HepG2 (cell line): Measurements from ENCODE around the gene IRS1. TPM values are rescaled to one million over a fixed set of nuclear protein-coding genes. Genes with fewer than 3 reads are reported as not detected.

ENCODE experiments used
- ATRX ChIP-seq: sonication (generic); formaldehyde crosslinking; IDR thresholded peaks from 2 replicates; pipeline ENCODE4 v1.4.0; 2020; ENCODE audit warnings: missing genetic modification reagents, borderline replicate concordance
- CENPT ChIP-seq: sonication (generic); formaldehyde crosslinking; IDR thresholded peaks from 2 replicates; pipeline ENCODE4 v1.8.0; 2022; ENCODE audit warnings: low read depth, mild to moderate bottlenecking, moderate library complexity, missing genetic modification reagents
- DR1 ChIP-seq: sonication (generic); formaldehyde crosslinking; IDR thresholded peaks from 2 replicates; pipeline ENCODE4 v1.8.0; 2021; ENCODE audit warnings: mild to moderate bottlenecking, missing genetic modification reagents, inconsistent platforms
- HOXA7 ChIP-seq: sonication (generic); formaldehyde crosslinking; IDR thresholded peaks from 2 replicates; pipeline ENCODE4 v1.8.1; 2022; ENCODE audit warnings: mild to moderate bottlenecking, missing genetic modification reagents, moderate library complexity
- MED1 ChIP-seq: sonication (generic); formaldehyde crosslinking; IDR thresholded peaks from 2 replicates; pipeline ENCODE4 v1.4.0; 2020; ENCODE audit warnings: missing genetic modification reagents
- NFE2L1 ChIP-seq: sonication (generic); formaldehyde crosslinking; IDR thresholded peaks from 2 replicates; pipeline ENCODE4 v1.4.0; 2020; ENCODE audit warnings: missing genetic modification reagents, mild to moderate bottlenecking, borderline replicate concordance
- RFX3 ChIP-seq: IDR thresholded peaks from 2 replicates; pipeline ENCODE4 v1.6.1; 2016; ENCODE audit warnings: missing biosample characterization, missing genetic modification reagents
- SKI ChIP-seq: fragments of 450-650 bp; IDR thresholded peaks from one replicate; pipeline ENCODE4 v1.6.1; 2018; ENCODE audit warnings: mild to moderate bottlenecking; ENCODE audit not compliant: partially characterized antibody
- SP1 ChIP-seq, 2 experiments: fragments of 450-650 bp in 1 of 2; sonication (generic) in 1 of 2; formaldehyde crosslinking in 1 of 2; IDR thresholded peaks; 2 replicates each; pipeline versions ENCODE4 v1.4.0 to v1.6.1; 2016 to 2020; ENCODE audit warnings: missing genetic modification reagents in 1 of 2
- ZBTB20 ChIP-seq: sonication (generic); formaldehyde crosslinking; IDR thresholded peaks from 2 replicates; pipeline ENCODE4 v1.8.1; 2023; ENCODE audit warnings: missing genetic modification reagents, low read depth, mild to moderate bottlenecking, borderline replicate concordance
- ZFP37 ChIP-seq: sonication (generic); formaldehyde crosslinking; IDR thresholded peaks from 2 replicates; pipeline ENCODE4 v1.4.0; 2020; ENCODE audit warnings: missing genetic modification reagents, borderline replicate concordance
- ZFP82 ChIP-seq: sonication (generic); formaldehyde crosslinking; IDR thresholded peaks from 2 replicates; pipeline ENCODE4 v1.5.1; 2020; ENCODE audit warnings: mild to moderate bottlenecking, missing genetic modification reagents, borderline replicate concordance
- ZNF251 ChIP-seq: sonication (generic); formaldehyde crosslinking; IDR thresholded peaks from 2 replicates; pipeline ENCODE4 v1.9.0; 2021; ENCODE audit warnings: mild to moderate bottlenecking, missing genetic modification reagents
- ZNF333 ChIP-seq: sonication (generic); formaldehyde crosslinking; IDR thresholded peaks from 2 replicates; pipeline ENCODE4 v1.4.0; 2020; ENCODE audit warnings: mild to moderate bottlenecking, missing genetic modification reagents, borderline replicate concordance
- ZNF337 ChIP-seq: sonication (generic); formaldehyde crosslinking; IDR thresholded peaks from 2 replicates; pipeline ENCODE4 v1.5.1; 2020; ENCODE audit warnings: missing genetic modification reagents, low read depth, mild to moderate bottlenecking, borderline replicate concordance
- ZNF670 ChIP-seq: sonication (generic); formaldehyde crosslinking; IDR thresholded peaks from 2 replicates; pipeline ENCODE4 v1.8.0; 2022; ENCODE audit warnings: mild to moderate bottlenecking, missing genetic modification reagents, borderline replicate concordance
- ZNF780A ChIP-seq: sonication (generic); formaldehyde crosslinking; IDR thresholded peaks from 2 replicates; pipeline ENCODE4 v1.8.0; 2022; ENCODE audit warnings: mild to moderate bottlenecking, missing genetic modification reagents, moderate library complexity
- ZSCAN29 ChIP-seq: sonication (generic); formaldehyde crosslinking; conservative IDR thresholded peaks from 2 replicates; pipeline ENCODE4 v1.4.0; 2020; ENCODE audit warnings: mild to moderate bottlenecking, missing genetic modification reagents
- ZSCAN31 ChIP-seq: sonication (generic); formaldehyde crosslinking; IDR thresholded peaks from 2 replicates; pipeline ENCODE4 v1.5.0; 2020; ENCODE audit warnings: low read depth, mild to moderate bottlenecking, missing genetic modification reagents
- polyA plus RNA-seq, 8 experiments: library from polyadenylated mRNA; depleted of rRNA in 3 of 8; stranded (reverse) in 7 of 8; unstranded in 1 of 8; fragments of >200 nt; fragmentation: Illumina TruSeq in 4 of 8; extraction: Trizol in 4 of 8; gene quantifications; 2 replicates each; pipeline versions ENCODE4 v1.2.1 to v1.2.3, GENCODE V29; 2011 to 2016; ENCODE audit warnings: low read depth in 4 of 8, missing spikeins in 1 of 8, mixed read lengths in 1 of 8; ENCODE audit not compliant: insufficient read depth in 1 of 8
- total RNA-seq, 5 experiments: library from RNA; depleted of rRNA; stranded (reverse); fragments of >200 nt; fragmentation: Illumina TruSeq; extraction: Trizol; gene quantifications; 2 replicates each; pipeline ENCODE4 v1.2.3, GENCODE V29; 2016; ENCODE audit warnings: low read depth in 1 of 5
- TF ChIP-seq, protein P1 (sequence below): sonication (generic); formaldehyde crosslinking; IDR thresholded peaks from 2 replicates; pipeline ENCODE4 v1.4.0; 2020; ENCODE audit warnings: missing genetic modification reagents, borderline replicate concordance
- TF ChIP-seq, protein P2 (sequence below): sonication (generic); formaldehyde crosslinking; IDR thresholded peaks from 2 replicates; pipeline ENCODE4 v1.5.0; 2020; ENCODE audit warnings: missing genetic modification reagents
- TF ChIP-seq, protein P3 (sequence below): sonication (generic); formaldehyde crosslinking; IDR thresholded peaks from 2 replicates; pipeline ENCODE4 v1.8.1; 2023; ENCODE audit warnings: missing genetic modification reagents, inconsistent platforms, borderline replicate concordance

IRS1 gene
- total and polyA plus RNA-seq, 2 of the 13 experiments (the other 11 are each of a cell fraction or from before 2014, with no cell fraction given): 8.7 to 9.0 TPM

DNA sequence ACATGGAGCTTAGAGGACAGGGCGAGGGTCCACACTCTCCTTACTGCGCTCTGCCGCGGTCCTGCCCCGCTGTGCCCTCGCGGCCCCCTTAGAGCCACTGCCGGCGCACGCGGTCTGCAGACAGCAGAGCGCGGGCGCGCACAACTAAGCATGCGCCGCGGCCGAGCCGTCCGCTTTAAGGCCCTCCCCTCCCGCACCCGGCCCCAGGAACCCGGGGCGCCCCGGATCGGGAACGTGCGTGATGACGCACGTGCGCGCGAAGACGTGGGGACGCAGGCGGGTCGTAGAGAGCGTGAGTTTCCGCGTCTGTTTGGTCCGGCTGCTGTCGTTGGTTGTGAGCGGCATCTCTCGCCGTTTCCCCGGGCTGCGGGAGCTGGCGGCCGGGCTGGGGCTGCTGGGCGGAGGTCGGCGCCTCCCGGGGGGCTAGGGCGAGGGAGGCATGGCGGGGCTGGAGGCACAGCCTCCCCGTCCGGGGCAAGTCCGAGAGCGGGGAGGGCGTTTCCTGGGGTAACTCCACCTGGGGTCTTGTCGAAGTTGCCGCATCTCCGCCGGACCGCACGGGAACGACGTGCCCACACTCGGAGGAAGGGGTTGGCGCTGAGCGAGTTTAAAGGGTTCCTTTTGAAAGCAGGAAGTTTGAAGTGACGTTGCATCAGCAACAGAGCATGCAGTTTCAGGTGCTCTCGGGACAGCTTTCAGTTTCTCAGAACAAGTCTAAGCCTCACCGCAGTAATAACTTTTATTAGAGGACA, 36.4 kb upstream of the IRS1 start, which contains the start of gene RHBDD1 (continued):
- TF ChIP-seq, protein P1, sequence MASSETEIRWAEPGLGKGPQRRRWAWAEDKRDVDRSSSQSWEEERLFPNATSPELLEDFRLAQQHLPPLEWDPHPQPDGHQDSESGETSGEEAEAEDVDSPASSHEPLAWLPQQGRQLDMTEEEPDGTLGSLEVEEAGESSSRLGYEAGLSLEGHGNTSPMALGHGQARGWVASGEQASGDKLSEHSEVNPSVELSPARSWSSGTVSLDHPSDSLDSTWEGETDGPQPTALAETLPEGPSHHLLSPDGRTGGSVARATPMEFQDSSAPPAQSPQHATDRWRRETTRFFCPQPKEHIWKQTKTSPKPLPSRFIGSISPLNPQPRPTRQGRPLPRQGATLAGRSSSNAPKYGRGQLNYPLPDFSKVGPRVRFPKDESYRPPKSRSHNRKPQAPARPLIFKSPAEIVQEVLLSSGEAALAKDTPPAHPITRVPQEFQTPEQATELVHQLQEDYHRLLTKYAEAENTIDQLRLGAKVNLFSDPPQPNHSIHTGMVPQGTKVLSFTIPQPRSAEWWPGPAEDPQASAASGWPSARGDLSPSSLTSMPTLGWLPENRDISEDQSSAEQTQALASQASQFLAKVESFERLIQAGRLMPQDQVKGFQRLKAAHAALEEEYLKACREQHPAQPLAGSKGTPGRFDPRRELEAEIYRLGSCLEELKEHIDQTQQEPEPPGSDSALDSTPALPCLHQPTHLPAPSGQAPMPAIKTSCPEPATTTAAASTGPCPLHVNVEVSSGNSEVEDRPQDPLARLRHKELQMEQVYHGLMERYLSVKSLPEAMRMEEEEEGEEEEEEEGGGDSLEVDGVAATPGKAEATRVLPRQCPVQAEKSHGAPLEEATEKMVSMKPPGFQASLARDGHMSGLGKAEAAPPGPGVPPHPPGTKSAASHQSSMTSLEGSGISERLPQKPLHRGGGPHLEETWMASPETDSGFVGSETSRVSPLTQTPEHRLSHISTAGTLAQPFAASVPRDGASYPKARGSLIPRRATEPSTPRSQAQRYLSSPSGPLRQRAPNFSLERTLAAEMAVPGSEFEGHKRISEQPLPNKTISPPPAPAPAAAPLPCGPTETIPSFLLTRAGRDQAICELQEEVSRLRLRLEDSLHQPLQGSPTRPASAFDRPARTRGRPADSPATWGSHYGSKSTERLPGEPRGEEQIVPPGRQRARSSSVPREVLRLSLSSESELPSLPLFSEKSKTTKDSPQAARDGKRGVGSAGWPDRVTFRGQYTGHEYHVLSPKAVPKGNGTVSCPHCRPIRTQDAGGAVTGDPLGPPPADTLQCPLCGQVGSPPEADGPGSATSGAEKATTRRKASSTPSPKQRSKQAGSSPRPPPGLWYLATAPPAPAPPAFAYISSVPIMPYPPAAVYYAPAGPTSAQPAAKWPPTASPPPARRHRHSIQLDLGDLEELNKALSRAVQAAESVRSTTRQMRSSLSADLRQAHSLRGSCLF (CRISPR knock-in tag): no peak
- TF ChIP-seq DR1 (CRISPR knock-in tag): peak; percentile 77; the same call in 1 of the 2 replicates
- TF ChIP-seq SKI: no peak
- peak; percentile 39; the same call in 1 of the 2 replicates for TF ChIP-seq ZNF333
- TF ChIP-seq SP1 (IDR thresholded peaks at IDR 0.05): no peak
- peak; percentile 30; the same call in 1 of the 2 replicates for TF ChIP-seq SP1 (CRISPR knock-in tag; IDR thresholded peaks at IDR 0.05)
- no peak for TF ChIP-seq CENPT (CRISPR knock-in tag)
- peak; percentile 84; the same call in 1 of the 2 replicates for TF ChIP-seq ZNF337 (CRISPR knock-in tag)
- TF ChIP-seq ZSCAN29 (CRISPR knock-in tag): peak; percentile 79; the same call in 1 of the 2 replicates
- TF ChIP-seq HOXA7 (CRISPR knock-in tag): no peak
- TF ChIP-seq ATRX: no peak
- no peak for TF ChIP-seq NFE2L1 (CRISPR knock-in tag)
- TF ChIP-seq, protein P2, sequence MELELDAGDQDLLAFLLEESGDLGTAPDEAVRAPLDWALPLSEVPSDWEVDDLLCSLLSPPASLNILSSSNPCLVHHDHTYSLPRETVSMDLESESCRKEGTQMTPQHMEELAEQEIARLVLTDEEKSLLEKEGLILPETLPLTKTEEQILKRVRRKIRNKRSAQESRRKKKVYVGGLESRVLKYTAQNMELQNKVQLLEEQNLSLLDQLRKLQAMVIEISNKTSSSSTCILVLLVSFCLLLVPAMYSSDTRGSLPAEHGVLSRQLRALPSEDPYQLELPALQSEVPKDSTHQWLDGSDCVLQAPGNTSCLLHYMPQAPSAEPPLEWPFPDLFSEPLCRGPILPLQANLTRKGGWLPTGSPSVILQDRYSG: no peak
- TF ChIP-seq ZBTB20 (CRISPR knock-in tag): no peak
- TF ChIP-seq MED1 (CRISPR knock-in tag): peak; percentile 15; the same call in 1 of the 2 replicates
- TF ChIP-seq ZNF251: peak; percentile 50; the same call in 1 of the 2 replicates
- TF ChIP-seq ZSCAN31: no peak
- TF ChIP-seq ZFP37 (CRISPR knock-in tag): 0 out of 2 replicates have a peak, but pooled peaks have one; percentile 21
- peak; percentile 68; the same call in 1 of the 2 replicates for TF ChIP-seq ZFP82
- TF ChIP-seq RFX3 (CRISPR knock-in tag): no peak
- TF ChIP-seq ZNF780A (CRISPR knock-in tag): no peak
- TF ChIP-seq, protein P3, sequence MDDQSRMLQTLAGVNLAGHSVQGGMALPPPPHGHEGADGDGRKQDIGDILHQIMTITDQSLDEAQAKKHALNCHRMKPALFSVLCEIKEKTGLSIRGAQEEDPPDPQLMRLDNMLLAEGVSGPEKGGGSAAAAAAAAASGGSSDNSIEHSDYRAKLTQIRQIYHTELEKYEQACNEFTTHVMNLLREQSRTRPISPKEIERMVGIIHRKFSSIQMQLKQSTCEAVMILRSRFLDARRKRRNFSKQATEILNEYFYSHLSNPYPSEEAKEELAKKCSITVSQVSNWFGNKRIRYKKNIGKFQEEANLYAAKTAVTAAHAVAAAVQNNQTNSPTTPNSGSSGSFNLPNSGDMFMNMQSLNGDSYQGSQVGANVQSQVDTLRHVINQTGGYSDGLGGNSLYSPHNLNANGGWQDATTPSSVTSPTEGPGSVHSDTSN: 0 out of 2 replicates have a peak, but pooled peaks have one; percentile 14
- peak; percentile 18; the same call in 1 of the 2 replicates for TF ChIP-seq ZNF670 (CRISPR knock-in tag)
